NCI-H2107 treated with DMSO at 0.1 percent for 48 hours (cell line): ENCODE results near the gene SCG5.

Source experiments
- DNase-seq: peaks from one replicate; lab custom pipeline; 2025; ENCODE audit not compliant: unreplicated experiment; lab: John Stamatoyannopoulos, UW

The SCG5 gene

DNA sequence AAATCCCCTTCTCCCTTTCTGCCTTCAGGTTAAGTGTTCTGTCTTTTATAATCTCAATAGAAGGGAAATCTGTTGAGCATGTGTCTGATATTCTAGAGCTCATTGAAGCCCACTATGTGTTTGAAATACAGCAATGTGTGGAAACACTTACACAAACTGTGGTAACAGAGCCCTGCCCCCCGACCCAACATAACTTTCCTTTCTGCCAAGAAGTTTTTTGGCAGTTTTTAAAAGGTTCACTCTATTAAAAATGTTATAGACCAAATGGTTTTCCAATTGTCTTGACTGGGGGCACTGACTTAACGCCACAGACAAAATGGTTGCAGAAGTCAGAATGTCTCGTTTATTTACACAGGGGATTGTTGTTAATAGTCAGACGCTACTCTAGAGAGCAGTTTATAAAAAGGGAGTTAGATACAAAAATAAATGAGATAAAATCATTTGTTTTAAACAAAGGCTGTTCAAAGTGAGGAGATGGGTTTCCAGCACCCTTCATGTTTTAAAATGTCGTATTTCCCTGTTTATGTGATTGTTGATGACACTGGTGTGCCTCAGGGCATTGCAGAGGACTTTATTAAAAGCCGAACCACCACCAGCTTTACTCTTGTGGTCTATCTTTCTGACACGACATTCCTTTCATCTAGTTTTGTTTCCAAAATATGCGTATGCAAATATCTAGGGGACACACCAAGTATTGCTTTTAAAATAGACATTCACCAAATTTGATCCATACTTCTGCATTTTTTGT lies 49.6 kb downstream of the SCG5 start:
- DNase-seq, result no peak

DNA sequence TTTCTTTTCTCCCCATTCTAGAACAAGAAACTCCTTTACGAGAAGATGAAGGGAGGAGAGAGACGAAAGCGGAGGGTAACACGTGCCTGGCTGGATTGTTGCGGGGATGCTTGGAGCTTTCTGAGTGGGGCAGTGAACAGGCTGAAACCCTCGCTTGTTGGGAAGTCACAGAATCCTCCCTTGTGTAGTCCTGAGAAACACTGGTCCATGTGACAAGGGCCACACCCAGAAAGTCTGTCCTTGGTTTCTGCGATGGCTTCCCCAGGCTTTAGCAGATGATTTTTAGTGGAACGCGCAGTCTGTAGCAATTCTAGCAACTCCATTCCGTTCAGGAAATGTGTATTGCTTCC lies 50.2 kb downstream of the SCG5 start:
- DNase-seq, result no peak

DNA sequence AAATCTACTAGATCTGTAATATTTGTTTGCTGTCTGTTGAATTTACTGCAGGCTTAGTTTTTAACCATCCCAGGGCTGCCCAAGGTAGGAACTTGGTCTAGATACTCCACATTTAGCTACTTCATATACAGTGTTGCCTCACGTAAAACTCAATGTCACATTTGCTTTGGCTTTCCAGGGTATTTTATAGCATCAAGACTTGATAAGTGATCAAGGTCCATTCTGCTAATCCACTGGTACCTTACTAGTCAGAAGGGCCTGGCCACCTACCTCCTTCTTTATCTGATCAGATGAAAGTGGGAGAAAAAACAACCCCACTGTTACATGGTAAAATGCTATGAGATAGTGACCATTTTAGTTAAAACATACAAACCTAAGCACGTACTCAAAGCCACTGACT lies 50.8 kb downstream of the SCG5 start:
- DNase-seq, result no peak

DNA sequence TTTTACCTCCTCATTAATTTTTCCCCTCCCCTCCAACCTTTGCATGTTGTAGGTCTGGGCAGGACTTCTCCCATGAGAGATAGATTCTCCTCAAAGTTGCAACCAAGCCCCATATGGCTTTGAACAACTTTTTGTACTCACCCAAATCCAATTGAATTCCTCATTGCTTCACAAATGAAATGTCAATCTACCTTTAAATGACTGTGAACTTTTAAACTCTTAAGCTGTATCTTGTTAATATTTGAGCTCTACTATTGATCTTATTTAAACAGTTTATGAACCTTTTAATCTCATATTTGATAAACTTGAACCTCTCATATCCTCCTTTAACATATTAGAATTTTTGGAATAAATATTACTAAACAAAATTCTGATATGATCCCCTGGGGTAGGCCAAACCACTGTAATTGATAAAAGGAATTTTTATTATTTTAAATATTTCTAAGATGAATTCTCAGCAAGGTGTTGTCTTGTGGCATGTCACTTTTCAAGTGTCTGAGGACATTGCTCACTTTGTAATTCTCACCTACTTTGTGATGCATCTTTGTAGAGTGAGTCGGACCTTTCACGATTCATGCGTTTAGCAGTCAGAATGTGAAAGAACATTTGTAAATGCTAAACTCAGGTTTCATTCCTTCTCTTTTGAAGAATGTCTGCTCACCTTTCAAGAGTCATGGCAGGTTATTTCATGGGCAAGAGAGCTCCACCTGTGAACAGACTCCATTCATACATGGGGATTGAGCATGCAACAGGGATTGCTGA lies 52.9 kb downstream of the SCG5 start:
- no peak for DNase-seq

DNA sequence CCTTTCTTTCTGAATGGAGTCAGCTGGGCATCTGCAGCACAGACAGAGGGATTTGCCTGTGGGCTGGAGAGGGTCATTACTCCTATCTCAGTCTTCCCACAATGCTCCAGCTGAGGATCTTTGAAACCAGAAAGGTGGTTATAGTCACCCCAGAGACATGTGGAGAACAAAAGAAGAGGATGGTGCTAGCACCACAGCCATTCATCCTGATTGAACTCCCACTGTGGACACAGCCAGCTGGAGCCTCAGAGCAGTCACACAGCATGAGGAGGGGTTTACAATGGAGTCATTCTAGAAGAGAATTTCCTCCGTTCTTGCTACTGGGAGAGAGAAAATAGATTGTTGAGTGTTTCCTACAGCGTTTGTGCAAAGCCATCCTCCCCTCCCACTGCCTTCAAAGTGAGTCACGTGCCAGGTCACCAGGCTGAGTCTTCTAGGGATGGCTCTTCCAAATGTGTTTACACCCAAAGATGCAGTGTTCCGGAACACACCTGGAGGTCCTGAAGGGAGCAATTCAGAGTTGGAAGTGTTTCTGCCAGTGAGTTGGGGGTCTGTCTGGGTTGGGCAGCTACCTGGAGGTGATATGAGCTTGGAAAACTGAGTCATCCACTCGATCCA lies 57.4 kb downstream of the SCG5 start:
- no peak for DNase-seq

DNA sequence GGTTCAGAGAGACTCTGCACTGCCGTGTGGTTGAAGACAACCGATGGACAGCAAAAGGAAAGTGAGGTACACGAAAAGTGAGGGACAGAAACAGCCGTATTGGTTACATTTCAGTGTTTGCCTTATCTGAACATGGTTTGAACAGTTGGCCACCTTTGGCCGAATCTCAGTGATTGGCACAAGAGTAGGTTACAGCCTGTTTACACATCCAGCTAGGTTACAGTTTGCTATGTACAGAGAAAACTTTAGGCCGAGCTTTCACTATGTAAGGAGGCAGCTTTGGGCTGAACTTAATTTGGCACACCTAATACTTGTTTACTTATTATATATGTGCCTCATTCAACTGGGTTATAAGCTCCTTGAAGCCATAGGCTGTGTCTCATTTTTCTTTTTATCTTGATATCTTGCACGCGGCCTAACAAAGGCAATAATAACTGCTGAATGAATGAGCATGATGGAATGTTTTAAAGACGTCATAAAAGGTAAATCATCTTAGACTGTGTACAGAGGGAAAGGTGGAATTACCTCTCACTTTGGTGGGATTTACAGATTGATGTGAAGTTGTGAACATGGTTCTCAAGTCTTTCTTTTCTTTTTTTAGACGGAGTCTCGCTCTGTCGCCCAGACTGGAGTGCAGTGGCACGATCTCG lies 59.1 kb downstream of the SCG5 start:
- no peak for DNase-seq

DNA sequence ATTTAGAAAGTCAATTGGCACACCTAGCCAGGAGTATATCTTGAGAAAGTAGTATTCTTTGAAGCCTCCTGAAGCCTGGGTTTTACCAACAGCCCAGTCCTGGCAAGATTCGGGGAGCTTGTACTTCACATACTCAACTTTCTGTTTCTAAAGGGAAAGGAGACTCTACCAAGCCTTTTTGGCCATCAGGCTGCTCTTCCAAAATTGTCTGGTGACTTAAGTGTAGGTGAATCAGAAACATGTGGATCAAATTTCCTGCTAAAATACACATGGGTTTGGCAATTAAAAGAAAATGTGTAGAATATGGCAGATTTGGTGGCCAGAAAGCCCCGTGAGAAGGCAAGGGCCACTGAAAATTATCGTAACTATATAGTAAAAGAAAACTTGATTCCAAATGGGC lies 60.4 kb downstream of the SCG5 start:
- DNase-seq, result no peak

DNA sequence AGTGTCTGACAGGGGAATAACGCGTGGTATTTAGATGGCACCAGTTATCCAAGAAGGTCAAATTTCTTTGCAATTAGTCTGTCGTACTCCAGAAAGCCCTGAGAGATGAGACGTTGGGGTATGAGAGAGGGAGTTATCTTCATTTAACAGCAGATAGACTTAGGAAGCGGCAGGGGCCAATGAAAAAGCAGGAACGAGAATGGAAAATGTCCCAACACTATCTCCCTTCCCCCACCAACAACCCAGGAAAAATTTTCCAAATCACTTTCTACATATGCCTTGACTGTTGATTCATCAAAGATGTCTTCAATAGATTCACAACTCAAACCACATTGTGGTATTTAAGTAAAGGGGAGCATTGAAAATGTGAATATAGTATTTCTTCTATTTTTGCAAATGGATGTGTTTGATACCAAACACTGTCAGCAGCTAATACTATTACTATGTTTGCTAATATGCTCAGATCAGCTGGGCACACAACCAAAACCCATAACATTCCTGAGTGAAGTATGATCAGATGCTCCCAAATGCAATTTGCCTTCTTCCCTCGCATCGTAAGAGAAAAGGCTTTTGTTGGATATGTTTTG lies 63.0 kb downstream of the SCG5 start:
- no peak for DNase-seq

GRCh38 chr15:32705446-32705845 lies 63.9 kb downstream of the SCG5 start:
- no peak for DNase-seq

DNA sequence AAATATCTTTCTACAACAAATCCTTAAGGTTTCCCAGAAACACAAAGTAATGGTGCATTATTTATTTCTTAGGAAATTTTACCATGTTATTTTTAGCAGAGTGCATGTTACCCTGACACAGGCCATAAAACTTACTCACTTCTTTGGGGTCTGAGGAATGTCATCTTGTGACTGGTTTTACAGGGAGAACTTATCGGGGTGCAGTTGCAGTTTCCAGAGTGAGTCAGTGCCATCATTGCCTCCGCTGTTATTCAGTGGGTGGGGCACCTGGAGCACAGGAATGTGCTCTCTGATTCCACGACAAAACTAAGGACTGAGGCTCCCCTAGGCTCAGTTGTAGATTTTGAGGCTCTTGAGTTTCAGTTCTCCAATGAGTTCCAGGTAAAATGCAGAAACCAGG lies 65.2 kb downstream of the SCG5 start:
- no peak for DNase-seq

DNA sequence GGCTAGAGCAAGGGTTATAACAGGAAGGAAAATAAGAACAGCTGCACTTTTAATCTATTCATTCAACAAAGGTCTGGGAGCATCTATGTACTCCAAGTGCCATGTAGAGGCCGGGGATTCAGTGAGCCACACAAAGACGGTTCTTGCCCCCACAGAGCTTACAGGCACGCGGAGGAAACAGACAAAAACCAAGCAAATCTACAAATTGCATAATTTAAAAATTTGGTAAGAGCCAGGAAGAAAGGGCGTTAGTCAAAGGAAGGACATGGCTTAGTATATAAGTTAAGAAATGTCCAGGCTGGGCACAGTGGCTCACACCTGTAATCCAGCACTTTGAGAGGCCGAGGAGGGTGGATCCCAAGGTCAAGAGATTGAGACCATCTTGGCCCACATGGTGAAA lies 65.9 kb downstream of the SCG5 start:
- no peak for DNase-seq

- no peak for DNase-seq
Measured at GRCh38 chr15:32709295-32710033, 68.0 kb downstream of the SCG5 start.

DNA sequence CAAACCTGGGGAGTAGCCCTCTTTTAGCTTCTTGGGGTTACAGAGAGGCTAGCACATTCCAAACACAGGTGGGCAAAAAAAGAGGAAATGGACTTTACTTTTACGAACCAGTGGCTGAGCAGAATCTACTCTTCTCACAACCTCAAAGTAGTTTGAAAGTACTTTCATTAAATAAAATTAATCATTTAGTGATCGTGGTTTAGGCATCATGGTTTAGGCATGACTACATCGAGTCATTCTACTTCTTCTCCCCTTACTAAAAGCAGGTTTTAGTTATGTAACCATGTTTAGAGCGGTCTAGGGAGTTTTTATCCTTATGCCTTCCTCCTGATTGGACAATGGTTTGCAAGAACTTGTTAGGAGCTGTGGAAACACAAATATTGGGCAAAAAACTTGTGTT lies 73.8 kb downstream of the SCG5 start:
- no peak for DNase-seq

GRCh38 chr15:32716216-32716914 lies 74.9 kb downstream of the SCG5 start:
- no peak for DNase-seq

DNA sequence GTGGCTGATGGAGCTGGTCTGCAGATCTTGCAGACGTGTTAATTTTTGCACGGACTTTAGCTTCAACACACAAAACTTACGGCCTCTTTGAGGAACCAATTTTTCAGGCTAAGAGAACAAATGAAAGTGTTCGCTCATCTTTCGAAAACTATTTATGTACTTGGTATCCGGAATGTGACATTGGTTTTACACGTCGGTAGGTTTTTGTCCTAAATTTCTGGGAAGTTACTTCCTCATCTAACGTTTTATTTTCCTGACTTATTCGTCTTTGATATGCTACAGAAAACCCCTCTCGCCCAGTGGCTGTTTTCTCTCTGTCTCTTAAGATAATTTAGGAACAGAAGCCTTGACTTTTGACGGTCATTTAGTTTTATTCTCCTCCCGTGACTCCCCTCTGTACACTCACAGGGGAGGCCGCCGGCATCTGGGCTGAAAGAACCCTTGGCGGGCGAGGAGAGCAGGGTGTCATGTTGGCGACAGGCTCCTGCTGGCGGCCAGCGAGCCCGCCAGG lies 75.5 kb downstream of the SCG5 start:
- DNase-seq, result no peak

DNA sequence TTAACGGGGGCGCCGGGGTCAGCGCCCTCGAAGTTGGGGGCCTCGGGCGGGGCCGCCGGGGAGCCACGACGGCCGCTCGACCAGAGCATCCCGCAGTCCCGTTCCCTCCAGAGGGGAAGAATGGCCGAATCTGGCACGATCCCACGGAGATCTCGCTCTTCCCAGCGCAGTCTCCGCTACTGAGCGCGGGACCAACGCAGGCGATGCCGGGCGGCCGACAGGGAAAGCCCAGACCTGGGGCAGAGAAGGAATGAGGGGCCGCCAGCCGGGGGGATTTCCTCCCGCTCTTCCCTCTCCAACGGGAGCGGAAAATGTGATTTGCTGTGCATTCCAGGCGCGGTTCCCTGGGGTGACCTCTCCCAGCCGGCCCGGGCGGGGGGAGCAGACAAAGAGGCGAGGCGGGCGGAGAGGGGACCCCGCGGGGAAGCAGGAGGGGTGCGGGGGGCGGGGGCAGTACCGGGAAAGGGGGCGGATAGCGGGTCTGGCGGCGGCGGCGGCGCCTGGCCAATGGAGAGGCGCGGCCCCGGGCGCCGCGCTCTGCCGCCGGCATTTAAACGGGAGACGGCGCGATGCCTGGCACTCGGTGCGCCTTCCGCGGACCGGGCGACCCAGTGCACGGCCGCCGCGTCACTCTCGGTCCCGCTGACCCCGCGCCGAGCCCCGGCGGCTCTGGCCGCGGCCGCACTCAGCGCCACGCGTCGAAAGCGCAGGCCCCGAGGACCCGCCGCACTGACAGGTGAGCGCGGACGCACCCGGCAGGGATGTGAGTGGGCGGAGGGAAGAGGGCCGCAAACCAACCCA lies 76.1 kb downstream of the SCG5 start, which contains the start of gene GREM1:
TSS of gene GREM1 (plus strand) at position 579 of the 801 bp plus-strand sequence. CDS start 12,687 bp downstream, outside the sequence.
- DNase-seq, result no peak

- no peak for DNase-seq
Measured at GRCh38 chr15:32718227-32718820, 76.8 kb downstream of the SCG5 start.
